Placental pericyte (primary cell): Measurements from ENCODE around the gene OTC. TPM values are rescaled to one million over a fixed set of nuclear protein-coding genes. Genes with fewer than 3 reads are reported as not detected.

Experiments
- small RNA-seq: library from RNA; depleted of rRNA; stranded (forward); fragments of <200 nt; gene quantifications from one replicate; pipeline ENCODE3, GENCODE V24; 2012; ENCODE audit warnings: low replicate concordance
- total RNA-seq: library from RNA; depleted of rRNA; stranded (reverse); fragments of >200 nt; gene quantifications from 2 replicates; pipeline ENCODE4 v1.2.3, GENCODE V29; 2012

The OTC gene
- not detected in 2 replicates for total RNA-seq

DNA sequence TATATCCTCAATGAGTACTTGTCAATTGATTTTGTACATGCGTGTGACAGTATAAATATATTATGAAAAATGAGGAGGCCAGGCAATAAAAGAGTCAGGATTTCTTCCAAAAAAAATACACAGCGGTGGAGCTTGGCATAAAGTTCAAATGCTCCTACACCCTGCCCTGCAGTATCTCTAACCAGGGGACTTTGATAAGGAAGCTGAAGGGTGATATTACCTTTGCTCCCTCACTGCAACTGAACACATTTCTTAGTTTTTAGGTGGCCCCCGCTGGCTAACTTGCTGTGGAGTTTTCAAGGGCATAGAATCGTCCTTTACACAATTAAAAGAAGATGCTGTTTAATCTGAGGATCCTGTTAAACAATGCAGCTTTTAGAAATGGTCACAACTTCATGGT lies at the start of gene OTC:
Gene OTC, plus strand, starts transcription at position 243 of the 400 bp plus-strand sequence. Its CDS starts 93 bp downstream, at position 336.

DNA sequence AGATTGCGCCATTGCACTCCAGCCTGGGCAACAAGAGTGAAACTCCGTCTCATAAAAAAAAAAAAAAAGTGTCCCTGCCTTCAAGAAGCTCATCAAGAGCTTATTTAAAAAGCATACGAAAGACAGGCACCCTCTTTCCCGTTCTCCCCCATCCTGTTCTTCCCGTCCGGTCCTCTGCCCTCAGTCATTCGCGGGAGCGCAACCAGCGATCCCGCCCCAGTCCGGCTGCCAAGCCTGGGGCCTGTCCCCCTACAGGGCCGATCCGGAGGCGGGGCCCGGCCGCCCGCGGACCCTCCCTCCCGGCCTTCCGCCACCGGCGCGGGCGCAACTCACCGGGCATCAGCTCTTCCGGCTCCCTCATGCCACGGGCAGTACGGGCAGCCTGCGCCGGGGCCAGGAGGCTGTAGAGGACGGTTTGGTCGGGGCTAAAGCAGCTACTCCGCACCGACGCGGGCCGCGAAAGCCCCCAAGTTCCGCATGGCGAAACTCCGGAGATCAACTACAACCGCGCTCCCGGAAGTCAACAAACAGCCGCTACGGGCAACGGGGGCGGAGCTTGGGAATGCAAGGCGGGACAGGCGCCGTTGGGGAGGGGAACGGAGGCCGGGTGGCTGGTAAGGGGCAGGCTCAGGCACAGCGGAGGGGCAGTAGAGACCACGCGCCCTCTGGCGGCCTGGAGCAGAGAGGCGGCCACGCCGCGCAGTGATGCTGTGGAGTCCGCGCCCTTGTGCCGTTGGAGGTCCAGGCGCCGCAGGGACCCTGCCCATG lies 25.2 kb upstream of the OTC start, which contains the start of gene RPGR:
Gene RPGR, minus strand, starts transcription at position 503 of the 768 bp plus-strand sequence. Its CDS starts 142 bp downstream, at position 361.

Small RNAs within 50 kb of the gene (small RNA-seq; reads per million reads assigned to genes)
- not detected for gene RF00322

Other genes starting within 250 kb of the OTC start
- 46.0 and 64.6 TPM in 2 replicates for gene SRPX, start 131.7 kb upstream of the OTC start, total RNA-seq
- 10.7 and 11.3 TPM in 2 replicates for gene RPGR, start 25.1 kb upstream of the OTC start, total RNA-seq
- not detected in 2 replicates for gene TSPAN7, start 208.9 kb downstream of the OTC start, total RNA-seq